ENCODE results near the gene UHRF1. TPM values are rescaled to one million over a fixed set of nuclear protein-coding genes. Genes with fewer than 3 reads are reported as not detected.
A peak's percentile ranks its signal among the peaks of the same experiment; 100 is the strongest.
"Not testable (repeated sequence)": the region's sequence is repeated elsewhere in the genome, so short reads cannot be mapped to it uniquely, and the experiment has no call there.

UHRF1 gene
- total and polyA plus RNA-seq, 3 donors from 2014 or later = 9.3 to 11.7 (median 10.0) TPM

GRCh38 chr19:4971424-4971793, 62.1 kb downstream of the UHRF1 start:
- no peaks in the 10 kb centered on the region for H3K27me3 ChIP-seq
- H3K27ac ChIP-seq = no peak overlapping the region
- DNase-seq = peak; percentile 40
- no peaks in the 10 kb centered on the region for H3K36me3 ChIP-seq (ENCODE audit: low read depth, missing control alignments)
- 30 to 40% methylated on average over 6 to 10 of the region's 10 CpGs for WGBS, 2 donors
- H3K4me1 ChIP-seq = peaks cover 35% of the 10 kb centered on the region
- no peak overlapping the region for H3K4me3 ChIP-seq
- H3K9me3 ChIP-seq = no peaks in the 10 kb centered on the region
- intact Hi-C loops (cut with DNase I; ENCODE audit: low total_unique reads) = no loop called here
- TF ChIP-seq, protein P1, sequence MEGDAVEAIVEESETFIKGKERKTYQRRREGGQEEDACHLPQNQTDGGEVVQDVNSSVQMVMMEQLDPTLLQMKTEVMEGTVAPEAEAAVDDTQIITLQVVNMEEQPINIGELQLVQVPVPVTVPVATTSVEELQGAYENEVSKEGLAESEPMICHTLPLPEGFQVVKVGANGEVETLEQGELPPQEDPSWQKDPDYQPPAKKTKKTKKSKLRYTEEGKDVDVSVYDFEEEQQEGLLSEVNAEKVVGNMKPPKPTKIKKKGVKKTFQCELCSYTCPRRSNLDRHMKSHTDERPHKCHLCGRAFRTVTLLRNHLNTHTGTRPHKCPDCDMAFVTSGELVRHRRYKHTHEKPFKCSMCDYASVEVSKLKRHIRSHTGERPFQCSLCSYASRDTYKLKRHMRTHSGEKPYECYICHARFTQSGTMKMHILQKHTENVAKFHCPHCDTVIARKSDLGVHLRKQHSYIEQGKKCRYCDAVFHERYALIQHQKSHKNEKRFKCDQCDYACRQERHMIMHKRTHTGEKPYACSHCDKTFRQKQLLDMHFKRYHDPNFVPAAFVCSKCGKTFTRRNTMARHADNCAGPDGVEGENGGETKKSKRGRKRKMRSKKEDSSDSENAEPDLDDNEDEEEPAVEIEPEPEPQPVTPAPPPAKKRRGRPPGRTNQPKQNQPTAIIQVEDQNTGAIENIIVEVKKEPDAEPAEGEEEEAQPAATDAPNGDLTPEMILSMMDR (IDR thresholded peaks at IDR 0.05) = no peak
- no peak for TF ChIP-seq POLR2A (IDR thresholded peaks at IDR 0.05)

GRCh38 chr19:4971816-4972495, 62.7 kb downstream of the UHRF1 start:
- no peaks in the 10 kb centered on the region for H3K27me3 ChIP-seq
- intact Hi-C loops (cut with DNase I; ENCODE audit: low total_unique reads) = no loop called here
- H3K4me3 ChIP-seq = no peak overlapping the region
- TF ChIP-seq, protein P1 (IDR thresholded peaks at IDR 0.05) = no peak
- no peak for TF ChIP-seq POLR2A (IDR thresholded peaks at IDR 0.05)
- no peak for DNase-seq
- no peak overlapping the region for H3K27ac ChIP-seq
- 82 to 88% methylated on average over 12 to 19 of the region's 19 CpGs for WGBS, 2 donors
- no peaks in the 10 kb centered on the region for H3K36me3 ChIP-seq (ENCODE audit: low read depth, missing control alignments)
- no peaks in the 10 kb centered on the region for H3K9me3 ChIP-seq
- peaks cover 41% of the 10 kb centered on the region for H3K4me1 ChIP-seq

DNA sequence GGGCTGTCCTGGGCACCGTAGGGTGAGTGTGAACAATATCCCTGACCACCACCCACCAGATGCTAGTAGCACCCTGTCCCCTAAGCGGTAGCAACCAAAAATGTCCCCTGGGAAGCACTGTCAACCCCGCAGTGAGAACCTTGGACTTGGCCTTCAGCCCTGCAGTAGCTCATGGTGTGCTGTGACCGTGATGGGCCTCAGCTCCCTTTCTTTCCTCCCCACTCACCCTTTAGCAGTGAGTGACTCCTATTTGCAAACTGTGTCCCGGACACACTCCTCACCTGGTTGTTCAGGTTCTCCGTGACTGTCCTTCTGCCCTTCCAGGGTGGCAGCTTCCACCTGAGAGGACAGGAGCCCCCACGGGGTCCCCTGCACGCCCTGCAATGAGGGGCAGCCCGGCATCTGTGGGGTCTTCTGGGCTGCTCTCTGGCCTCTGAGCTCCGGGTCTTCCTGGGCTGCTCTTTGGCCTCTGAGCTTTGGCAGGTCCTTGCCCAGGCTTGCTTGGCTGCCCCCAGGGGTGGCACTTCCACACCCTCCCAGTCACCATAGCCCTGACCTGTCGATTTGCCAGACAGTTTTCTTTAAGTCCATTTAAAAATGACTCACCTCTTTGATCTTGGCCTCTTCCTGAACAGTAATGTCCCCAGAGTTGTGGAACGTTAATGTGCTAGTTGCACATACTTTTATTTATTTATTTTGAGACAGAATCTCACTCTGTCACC, 63.4 kb downstream of the UHRF1 start:
- Histone ChIP-seq H3K4me3 (no peak overlapping the region), H3K9me3 (no peaks in the 10 kb centered on the region), H3K27ac (no peak overlapping the region), H3K27me3 (no peaks in the 10 kb centered on the region), H3K36me3 (ENCODE audit: low read depth, missing control alignments) (no peaks in the 10 kb centered on the region), H3K4me1 (peaks cover 48% of the 10 kb centered on the region)
- 75 to 83% methylated on average over 11 of the region's 12 CpGs for WGBS, 2 donors
- intact Hi-C loops (cut with DNase I; ENCODE audit: low total_unique reads) = no loop called here
- TF ChIP-seq, protein P1 (IDR thresholded peaks at IDR 0.05) = no peak
- TF ChIP-seq POLR2A (IDR thresholded peaks at IDR 0.05) = no peak
- DNase-seq = no peak

- no peaks in the 10 kb centered on the region for H3K36me3 ChIP-seq (ENCODE audit: low read depth, missing control alignments)
- DNase-seq = no peak
These were observed 65.7 kb downstream of the UHRF1 start for GRCh38 chr19:4974880-4975469.

GRCh38 chr19:4975601-4976000, 66.3 kb downstream of the UHRF1 start:
- Histone ChIP-seq H3K27ac (peak overlapping the region; percentile 64 to 84), H3K4me1 (peaks cover 39% of the 10 kb centered on the region)
- H3K9me3 ChIP-seq; intact Hi-C loops (cut with DNase I; ENCODE audit: low total_unique reads); H3K4me3 ChIP-seq; H3K36me3 ChIP-seq (ENCODE audit: low read depth, missing control alignments); H3K27me3 ChIP-seq; DNase-seq: not testable (repeated sequence)
- 96 to 97% methylated on average over 13 of the region's 13 CpGs for WGBS, 2 donors

More at GRCh38 chr19:4974880-4975469, 65.7 kb downstream of the UHRF1 start:
- H3K27me3 ChIP-seq = no peaks in the 10 kb centered on the region
- TF ChIP-seq, protein P1 (IDR thresholded peaks at IDR 0.05) = no peak
- TF ChIP-seq POLR2A (IDR thresholded peaks at IDR 0.05) = no peak
- no peak overlapping the region for H3K4me3 ChIP-seq
- no peaks in the 10 kb centered on the region for H3K9me3 ChIP-seq
- intact Hi-C loops (cut with DNase I; ENCODE audit: low total_unique reads) = no loop called here
- H3K4me1 ChIP-seq = peaks cover 45% of the 10 kb centered on the region
- WGBS, 2 donors = 76 to 84% methylated on average over 14 of the region's 14 CpGs
- no peak overlapping the region for H3K27ac ChIP-seq
